GM21737 (cell line): ENCODE results near the gene FAM13A.

ENCODE experiments used
- ATAC-seq: cut with Tn5 transposase; IDR thresholded peaks from one replicate; pipeline ENCODE4 v1.9.1; 2021; ENCODE audit warnings: mild to moderate bottlenecking, moderate library complexity; ENCODE audit not compliant: unreplicated experiment

Gene FAM13A

GRCh38 chr4:88792821-88793220 lies 264.2 kb downstream of the FAM13A start:
- no peak for ATAC-seq

DNA sequence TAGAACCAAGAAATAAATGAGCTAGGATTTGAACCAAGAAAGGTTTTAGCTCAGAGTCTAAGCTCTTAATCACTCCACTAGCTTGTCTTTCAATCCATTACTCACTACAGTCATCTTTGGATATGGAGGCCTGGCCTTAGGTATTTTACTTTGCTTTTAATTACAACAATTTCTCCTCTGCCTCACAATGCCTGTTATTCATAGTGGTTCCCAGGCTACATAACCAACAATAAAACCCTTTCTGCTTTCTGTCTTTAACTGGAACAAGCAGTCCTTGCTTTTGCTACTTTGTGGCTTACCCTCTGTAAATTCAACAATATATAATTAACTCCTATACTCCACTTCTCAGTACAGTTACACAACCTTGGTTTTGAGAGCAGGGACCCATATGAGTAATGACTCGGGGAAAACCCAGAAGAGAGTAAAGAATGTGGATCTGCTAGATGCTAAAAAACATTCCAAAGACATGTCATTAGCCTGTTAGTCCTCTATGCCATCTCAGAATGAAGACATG lies 264.7 kb downstream of the FAM13A start:
- ATAC-seq, result peak; percentile 78

GRCh38 chr4:88791274-88791673 lies 265.7 kb downstream of the FAM13A start:
- ATAC-seq, result no peak

GRCh38 chr4:88788895-88789294 lies 268.1 kb downstream of the FAM13A start:
- ATAC-seq, result no peak

DNA sequence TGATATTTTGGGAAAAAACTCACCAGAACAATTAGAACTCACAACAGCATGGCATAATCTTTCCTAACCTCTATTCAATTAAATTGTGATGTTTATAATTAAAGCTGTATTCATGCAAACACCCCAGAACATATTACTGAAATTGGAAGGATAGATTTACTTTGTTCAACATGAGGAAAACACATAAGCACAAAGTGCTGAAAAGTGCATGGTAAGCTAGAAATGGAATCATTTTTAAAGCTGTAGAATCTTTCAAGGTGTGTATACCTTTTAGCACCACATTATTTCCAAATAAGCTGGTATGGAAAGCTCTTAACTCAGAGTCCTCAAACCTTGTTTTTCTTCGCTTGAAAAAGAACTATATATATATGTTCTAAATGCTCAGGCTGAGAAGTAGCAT lies 268.6 kb downstream of the FAM13A start:
- no peak for ATAC-seq

DNA sequence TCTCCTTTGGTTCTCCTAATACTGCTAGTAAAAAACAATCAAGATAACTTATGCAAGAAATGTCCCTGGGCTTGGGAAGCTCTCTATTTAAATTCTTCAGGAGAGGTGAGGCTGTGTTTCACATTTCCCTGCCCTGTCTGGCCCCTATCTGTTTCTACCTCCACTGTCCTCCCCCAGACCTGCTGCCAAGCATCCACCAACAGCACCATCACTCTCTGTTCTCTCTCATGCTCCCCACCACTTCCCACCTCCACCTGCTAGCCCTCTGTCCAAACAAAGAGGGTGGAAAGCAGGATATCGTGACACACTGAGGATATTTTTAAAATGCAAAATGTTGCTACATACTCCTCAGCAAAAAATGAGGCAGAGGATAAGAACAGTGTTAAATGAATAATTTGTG lies 271.0 kb downstream of the FAM13A start:
- ATAC-seq, result no peak

DNA sequence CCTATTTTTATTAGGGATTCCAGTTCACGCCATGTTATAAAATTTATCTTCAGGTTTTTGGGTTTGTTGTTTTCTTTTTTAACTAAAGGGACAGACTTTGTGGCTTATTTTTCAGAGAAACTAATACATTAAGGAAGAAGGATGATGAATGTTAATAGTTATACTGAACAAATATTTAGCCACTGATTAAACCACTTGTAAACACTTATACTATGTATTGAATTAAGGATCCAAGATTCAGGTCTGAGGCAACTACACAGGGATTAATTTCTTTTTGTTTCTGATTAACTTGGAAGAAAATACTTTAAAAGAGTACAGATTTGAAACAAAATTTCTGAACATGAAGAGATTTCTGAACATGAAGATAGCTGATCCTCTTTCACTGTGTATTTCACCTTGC lies 276.6 kb downstream of the FAM13A start:
- ATAC-seq, result no peak

- ATAC-seq, result no peak
These were observed 277.6 kb downstream of the FAM13A start for GRCh38 chr4:88779431-88779830.

DNA sequence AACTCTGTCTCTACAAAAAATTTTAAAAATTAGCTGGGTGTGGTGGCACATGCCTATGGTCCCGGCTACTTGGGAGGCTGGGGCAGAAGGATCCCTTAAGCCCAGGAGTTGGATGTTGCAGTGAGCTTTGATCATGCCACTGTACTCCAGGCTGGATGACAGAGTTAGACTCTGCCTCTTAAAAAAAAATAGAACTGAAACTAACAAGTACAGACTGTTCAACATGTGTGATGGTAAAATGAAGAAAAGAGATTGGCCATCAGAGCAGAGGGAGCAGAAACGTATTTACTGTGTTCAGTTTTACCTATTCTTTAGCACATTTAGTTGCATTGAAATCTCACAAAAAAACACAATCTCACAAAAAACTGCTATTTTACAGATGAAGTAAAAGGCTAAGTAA lies 281.5 kb downstream of the FAM13A start:
- no peak for ATAC-seq

DNA sequence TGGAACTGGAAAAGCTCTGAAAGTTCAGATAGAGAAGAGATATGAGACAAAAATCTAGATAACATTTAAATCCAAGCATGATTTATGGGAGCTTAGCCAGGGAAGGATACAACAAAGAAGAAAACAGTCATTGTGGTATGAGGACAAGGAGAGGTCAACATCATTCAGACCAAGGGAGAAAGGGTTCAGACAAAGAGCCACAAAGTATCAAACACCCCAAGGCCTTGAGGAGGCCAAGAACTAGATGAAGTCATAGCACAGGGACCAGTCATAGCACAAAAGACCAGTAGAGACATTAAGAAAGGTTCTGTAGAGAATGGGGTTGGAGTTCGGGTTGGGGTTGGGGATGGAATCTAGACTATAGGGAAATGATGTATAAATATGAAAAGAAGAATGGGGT lies 282.0 kb downstream of the FAM13A start:
- no peak for ATAC-seq

- ATAC-seq, result no peak
These were observed 285.0 kb downstream of the FAM13A start for GRCh38 chr4:88771883-88772450.

- ATAC-seq, result no peak
These were observed 291.3 kb downstream of the FAM13A start for GRCh38 chr4:88765729-88766128.

- no peak for ATAC-seq
These were observed 293.9 kb downstream of the FAM13A start for GRCh38 chr4:88763075-88763474.

DNA sequence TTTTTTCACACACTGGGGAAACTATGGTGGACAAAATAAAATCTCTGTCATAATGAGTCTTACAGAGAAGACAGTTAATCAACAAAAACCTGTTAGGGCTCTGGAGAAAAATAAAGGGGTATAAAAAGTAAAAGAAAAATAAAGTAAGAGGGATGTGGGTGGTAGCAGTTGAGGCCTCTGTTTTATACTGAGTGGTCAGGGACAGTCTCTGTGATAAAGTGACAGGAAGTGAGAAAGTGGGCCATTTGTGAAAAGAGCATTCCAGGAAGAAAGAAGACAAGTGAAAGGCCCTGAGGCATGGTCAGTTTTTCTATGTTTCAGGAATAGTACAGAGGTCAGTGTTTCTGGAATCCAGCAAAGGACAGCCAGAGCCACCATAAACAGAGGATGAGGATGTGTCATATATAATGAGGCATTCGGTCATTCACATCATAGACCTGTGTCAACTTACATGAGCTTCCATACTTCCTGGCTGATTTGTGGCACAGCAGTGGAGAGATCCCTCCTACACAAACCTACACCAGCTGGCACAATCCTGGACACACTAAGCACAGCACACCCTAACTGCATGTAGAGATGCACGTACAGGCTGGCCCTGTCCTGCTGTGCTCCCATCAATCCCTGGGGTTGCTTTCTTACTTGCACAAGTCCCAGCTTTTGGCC lies 295.0 kb downstream of the FAM13A start:
- ATAC-seq, result no peak

DNA sequence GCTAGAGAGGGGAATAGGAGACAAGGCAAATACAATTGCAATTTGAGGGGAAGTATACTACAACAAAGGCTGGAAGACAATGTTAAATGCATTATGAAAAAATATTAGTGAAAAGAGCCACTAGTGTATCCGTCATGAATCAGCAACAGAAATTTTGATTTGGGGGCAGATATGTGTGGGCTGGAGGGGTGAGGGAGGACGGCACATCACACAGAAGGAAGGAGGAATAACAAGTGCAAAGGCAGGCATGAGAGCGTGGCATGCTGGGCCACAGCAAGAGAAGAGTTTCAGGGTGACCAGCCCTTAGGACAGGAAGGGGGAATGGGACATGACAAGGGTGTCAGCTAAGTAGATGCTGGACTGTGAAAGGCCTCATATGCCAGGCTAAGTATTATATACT lies 295.6 kb downstream of the FAM13A start:
- no peak for ATAC-seq

GRCh38 chr4:88759895-88760290 lies 297.1 kb downstream of the FAM13A start:
- no peak for ATAC-seq

GRCh38 chr4:88759039-88759894 lies 297.7 kb downstream of the FAM13A start:
- no peak for ATAC-seq

DNA sequence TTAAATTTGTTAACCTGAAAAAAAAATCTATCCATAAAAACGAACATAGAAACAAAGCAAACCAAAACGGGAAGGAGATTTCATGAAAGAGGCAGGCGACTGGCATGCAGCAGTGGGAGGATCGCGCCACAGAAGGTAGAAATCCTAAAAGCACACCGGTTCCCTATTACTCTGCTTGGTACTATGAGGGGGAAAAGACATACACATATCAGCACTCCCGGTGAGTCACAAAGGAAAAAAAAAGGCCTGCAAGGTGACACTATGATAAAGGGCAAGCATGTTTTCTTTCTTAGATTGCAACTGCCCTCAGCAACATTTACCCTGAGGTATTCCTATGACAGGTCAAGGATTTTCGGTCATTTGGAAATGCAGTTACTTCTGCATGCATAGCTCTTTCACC lies 298.7 kb downstream of the FAM13A start:
- no peak for ATAC-seq

- no peak for ATAC-seq
These were observed 299.2 kb downstream of the FAM13A start for GRCh38 chr4:88757776-88758175.

- no peak for ATAC-seq
These were observed 299.9 kb downstream of the FAM13A start for GRCh38 chr4:88757067-88757466.

DNA sequence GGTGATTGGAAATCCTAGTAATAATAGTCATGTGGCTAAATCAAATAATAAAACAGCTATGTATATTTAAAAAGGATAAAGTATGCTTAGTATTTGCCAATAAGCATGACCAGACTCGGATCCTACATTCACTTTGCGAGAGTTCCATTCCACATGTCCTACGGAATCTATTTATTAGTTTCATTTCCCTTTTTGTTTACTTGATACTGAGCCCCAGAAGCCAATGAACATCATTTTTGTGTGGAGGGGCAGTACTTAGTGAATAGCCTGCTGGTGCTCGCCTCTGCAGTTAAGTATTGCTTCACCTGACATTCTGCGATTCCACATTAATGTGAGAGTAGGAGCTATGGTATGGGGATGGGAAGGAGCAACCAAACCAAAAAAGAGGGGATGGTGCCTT lies 300.8 kb downstream of the FAM13A start:
- no peak for ATAC-seq

DNA sequence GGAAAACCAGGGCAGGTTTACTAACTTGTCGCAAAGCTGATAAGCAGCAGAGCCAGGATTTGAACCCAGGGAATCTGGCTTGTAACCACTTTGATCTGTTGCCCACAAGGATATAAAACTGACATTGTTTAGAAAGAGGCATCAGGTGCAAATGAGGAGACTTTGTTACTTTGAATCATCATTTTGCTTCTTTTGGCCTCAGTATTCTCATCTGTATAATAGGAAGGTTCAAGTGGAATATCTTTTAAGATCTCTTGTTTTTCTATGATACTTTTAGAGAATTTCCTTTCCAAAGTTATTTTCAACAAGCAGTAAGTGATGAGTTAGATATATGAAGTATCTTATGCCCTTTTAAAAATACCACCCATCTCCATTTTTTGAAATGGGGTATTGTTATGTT lies 301.5 kb downstream of the FAM13A start:
- no peak for ATAC-seq
